Liver (tissue), 9 donors: Measurements from ENCODE around the gene GAS2L1. TPM values are rescaled to one million over a fixed set of nuclear protein-coding genes. Genes with fewer than 3 reads are reported as not detected.

ENCODE experiments used
- DNase-seq: peaks from one replicate; pipeline ENCODE4 v3.0.0-alpha.2; 2017; ENCODE audit warnings: low spot score
- H3K27ac ChIP-seq, 2 donors: one replicate each; pipeline ENCODE4 v1.7.0; 2013; ENCODE audit warnings: inconsistent platforms in 2 of 2, low read length in 2 of 2, control low read depth in 1 of 2, low read depth in 1 of 2, mild to moderate bottlenecking in 1 of 2
- H3K27me3 ChIP-seq, 4 donors: one replicate each; pipeline versions ENCODE4 v1.6.1 to v1.7.0; 2013; ENCODE audit warnings: low read length in 3 of 4, inconsistent platforms in 1 of 4, mild to moderate bottlenecking in 1 of 4, moderate library complexity in 1 of 4; ENCODE audit not compliant: control insufficient read depth in 4 of 4, insufficient read depth in 4 of 4
- H3K36me3 ChIP-seq, 4 donors: one replicate each; pipeline versions ENCODE4 v1.6.1 to v1.7.0; 2013; ENCODE audit warnings: low read length in 3 of 4, mild to moderate bottlenecking in 3 of 4, low read depth in 1 of 4, moderate library complexity in 1 of 4; ENCODE audit not compliant: control insufficient read depth in 4 of 4, insufficient read depth in 3 of 4
- H3K4me1 ChIP-seq, 4 donors: one replicate each; pipeline versions ENCODE4 v1.6.1 to v1.7.0; 2013; ENCODE audit warnings: low read length in 3 of 4, mild to moderate bottlenecking in 3 of 4, moderate library complexity in 1 of 4; ENCODE audit not compliant: control insufficient read depth in 4 of 4, insufficient read depth in 4 of 4
- H3K4me3 ChIP-seq, 3 donors: one replicate each; pipeline versions ENCODE4 v1.6.1 to v1.7.0; 2013; ENCODE audit warnings: low read length in 3 of 3, control low read depth in 1 of 3, low read depth in 1 of 3, mild to moderate bottlenecking in 1 of 3
- H3K9ac ChIP-seq, 2 donors: one replicate each; pipeline ENCODE4 v1.7.0; 2013; ENCODE audit warnings: low read length in 2 of 2, mild to moderate bottlenecking in 2 of 2, moderate library complexity in 2 of 2, control low read depth in 1 of 2, low read depth in 1 of 2
- H3K9me3 ChIP-seq, 4 donors: one replicate each; pipeline versions ENCODE4 v1.6.1 to v1.7.0; 2013; ENCODE audit warnings: low read length in 3 of 4; ENCODE audit not compliant: control insufficient read depth in 4 of 4
- ATF3 ChIP-seq: IDR thresholded peaks from 2 replicates; pipeline ENCODE4 v1.6.1; 2016; ENCODE audit warnings: antibody characterized with exemption
- CTCF ChIP-seq: fragments of 150-350 bp; IDR thresholded peaks from 2 replicates; pipeline ENCODE4 v1.5.1; 2017; ENCODE audit warnings: improper control_type of control experiment, low read depth, low read length; ENCODE audit not compliant: missing input control
- EGR1 ChIP-seq, 2 donors: IDR thresholded peaks; 2 replicates each; pipeline ENCODE4 v1.6.1; 2016 to 2018; ENCODE audit warnings: antibody characterized with exemption in 2 of 2, low read depth in 2 of 2
- FOXA2 ChIP-seq: IDR thresholded peaks from 2 replicates; pipeline ENCODE4 v1.6.1; 2016; ENCODE audit warnings: antibody characterized with exemption
- GABPA ChIP-seq, 2 donors: IDR thresholded peaks in 1 of 2; conservative IDR thresholded peaks in 1 of 2; 2 replicates each; pipeline ENCODE4 v1.6.1; 2016; ENCODE audit warnings: antibody characterized with exemption in 2 of 2, mild to moderate bottlenecking in 1 of 2, moderate library complexity in 1 of 2
- HNF4A ChIP-seq, 2 donors: conservative IDR thresholded peaks; 2 replicates each; pipeline ENCODE4 v1.6.1; 2016; ENCODE audit warnings: antibody characterized with exemption in 2 of 2, mild to moderate bottlenecking in 2 of 2
- HNF4G ChIP-seq: IDR thresholded peaks from 2 replicates; pipeline ENCODE4 v1.6.1; 2016; ENCODE audit warnings: antibody characterized with exemption
- JUND ChIP-seq, 2 donors: IDR thresholded peaks; 2 replicates each; pipeline ENCODE4 v1.6.1; 2016; ENCODE audit warnings: antibody characterized with exemption in 2 of 2
- MAX ChIP-seq: IDR thresholded peaks from 2 replicates; pipeline ENCODE4 v1.6.1; 2016; ENCODE audit warnings: antibody characterized with exemption
- NR2F2 ChIP-seq: IDR thresholded peaks from 2 replicates; pipeline ENCODE4 v1.6.1; 2016; ENCODE audit warnings: antibody characterized with exemption
- REST ChIP-seq: IDR thresholded peaks from 2 replicates; pipeline ENCODE4 v1.6.1; 2016; ENCODE audit warnings: antibody characterized with exemption, mild to moderate bottlenecking
- RXRA ChIP-seq, 2 donors: IDR thresholded peaks; 2 replicates each; pipeline ENCODE4 v1.6.1; 2017 to 2018; ENCODE audit warnings: antibody characterized with exemption in 2 of 2, mild to moderate bottlenecking in 1 of 2
- TAF1 ChIP-seq: conservative IDR thresholded peaks from 2 replicates; pipeline ENCODE4 v1.6.1; 2016; ENCODE audit warnings: antibody characterized with exemption, mild to moderate bottlenecking
- YY1 ChIP-seq: IDR thresholded peaks from 2 replicates; pipeline ENCODE4 v1.6.1; 2016; ENCODE audit warnings: antibody characterized with exemption, mild to moderate bottlenecking
- ZBTB33 ChIP-seq: IDR thresholded peaks from 2 replicates; pipeline ENCODE4 v1.6.1; 2016; ENCODE audit warnings: antibody characterized with exemption
- WGBS: extraction: QIAGEN DNeasy Blood & Tissue Kit; methylation state at CpG from one replicate; pipeline ENCODE4 v1.1.7; 2013; 5-methylcytosine and 5-hydroxymethylcytosine counted together
- polyA plus RNA-seq, 2 donors: library from polyadenylated mRNA; stranded (reverse) in 1 of 2; unstranded in 1 of 2; fragments of 200-250 nt in 1 of 2; fragments of >200 nt in 1 of 2; fragmentation: Nextera tagmentation in 1 of 2; extraction: Ambion mirVana in 1 of 2; gene quantifications; one replicate each; pipeline versions ENCODE4 v1.2.1 to v1.2.3, GENCODE V29; 2013 to 2015
- total RNA-seq, 2 donors: library from RNA; depleted of rRNA; stranded (reverse); fragments of >200 nt; gene quantifications; one replicate each; pipeline ENCODE4 v1.2.3, GENCODE V29; 2014
- donor health status: healthy.
- donor health status: healthy.
- donor health status: healthy.
- donor health status: healthy.
- donor health status: healthy.

The GAS2L1 gene
- total and polyA plus RNA-seq, 4 donors = 4.0 to 11.4 (median 8.9) TPM

GRCh38 chr22:29331658-29332300, 25.3 kb downstream of the GAS2L1 start:
- no peaks in the 10 kb centered on the region for H3K27me3 ChIP-seq
- peaks cover 5 to 30% (median 23%) of the 10 kb centered on the region in 4 donors for H3K4me1 ChIP-seq
- 91% methylated on average over 14 of the region's 14 CpGs for WGBS
- no peak overlapping the region for H3K9ac ChIP-seq
- peaks cover 5 to 48% (median 11%) of the 10 kb centered on the region in 4 donors for H3K36me3 ChIP-seq
- no peak overlapping the region for H3K4me3 ChIP-seq
- no peak for DNase-seq
- no peaks in the 10 kb centered on the region for H3K9me3 ChIP-seq
- H3K27ac ChIP-seq = no peak overlapping the region
- no peak for TF ChIP-seq HNF4G
- no peak for TF ChIP-seq FOXA2
- TF ChIP-seq CTCF = no peak
- no peak for TF ChIP-seq YY1
- TF ChIP-seq MAX = no peak
- no peak for TF ChIP-seq EGR1 (IDR thresholded peaks at IDR 0.05; ENCODE audit: low read depth in 2 of 2)
- no peak for TF ChIP-seq RXRA (IDR thresholded peaks at IDR 0.05)
- no peak for TF ChIP-seq HNF4A (conservative IDR thresholded peaks at IDR 0.05)
- TF ChIP-seq ZBTB33 = no peak
- no peak for TF ChIP-seq NR2F2

- TF ChIP-seq NR2F2 = no peak
- TF ChIP-seq YY1 = no peak
- no peak for TF ChIP-seq RXRA (IDR thresholded peaks at IDR 0.05)
- TF ChIP-seq HNF4G = no peak
- TF ChIP-seq JUND (IDR thresholded peaks at IDR 0.05) = no peak
- TF ChIP-seq TAF1 = no peak
- no peak for TF ChIP-seq ATF3
- TF ChIP-seq REST = no peak
- TF ChIP-seq CTCF = no peak
- no peak for TF ChIP-seq ZBTB33
- no peak for TF ChIP-seq GABPA (IDR thresholded peaks at IDR 0.05 in 1 of 2, conservative IDR thresholded peaks at IDR 0.05 in 1 of 2)
- TF ChIP-seq FOXA2 = no peak
- TF ChIP-seq HNF4A (conservative IDR thresholded peaks at IDR 0.05) = no peak
- Histone ChIP-seq H3K36me3 (peaks cover 2 to 40% (median 10%) of the 10 kb centered on the region in 4 donors), H3K4me1 (peaks cover 5 to 42% (median 34%) of the 10 kb centered on the region in 4 donors), H3K4me3 (no peak overlapping the region), H3K27ac (no peak overlapping the region), H3K9me3 (no peaks in the 10 kb centered on the region), H3K9ac (no peak overlapping the region), H3K27me3 (no peaks in the 10 kb centered on the region)
- DNase-seq = no peak
- 95% methylated on average over 8 of the region's 8 CpGs for WGBS
These were observed 26.5 kb downstream of the GAS2L1 start for GRCh38 chr22:29332886-29333496.
